Epithelial cell of esophagus (primary cell): ENCODE results near the gene PAGE1.
"Not testable (repeated sequence)": the region's sequence is repeated elsewhere in the genome, so short reads cannot be mapped to it uniquely, and the experiment has no call there.

Experiments used
- DNase-seq: peaks from one replicate; pipeline ENCODE4 v3.0.0; 2010; ENCODE audit warnings: low read depth
- H3K4me3 ChIP-seq: 2 replicates; pipeline ENCODE4 v1.5.1; 2011; ENCODE audit warnings: mild to moderate bottlenecking, low read length, control low read depth
- TF ChIP-seq, protein P1 (sequence below): IDR thresholded peaks from 2 replicates; pipeline ENCODE4 v1.5.1; 2011; ENCODE audit warnings: low read depth, mild to moderate bottlenecking, low read length, control low read depth, inconsistent platforms; ENCODE audit not compliant: insufficient read depth; ENCODE audit errors: missing control alignments

PAGE1 gene

DNA sequence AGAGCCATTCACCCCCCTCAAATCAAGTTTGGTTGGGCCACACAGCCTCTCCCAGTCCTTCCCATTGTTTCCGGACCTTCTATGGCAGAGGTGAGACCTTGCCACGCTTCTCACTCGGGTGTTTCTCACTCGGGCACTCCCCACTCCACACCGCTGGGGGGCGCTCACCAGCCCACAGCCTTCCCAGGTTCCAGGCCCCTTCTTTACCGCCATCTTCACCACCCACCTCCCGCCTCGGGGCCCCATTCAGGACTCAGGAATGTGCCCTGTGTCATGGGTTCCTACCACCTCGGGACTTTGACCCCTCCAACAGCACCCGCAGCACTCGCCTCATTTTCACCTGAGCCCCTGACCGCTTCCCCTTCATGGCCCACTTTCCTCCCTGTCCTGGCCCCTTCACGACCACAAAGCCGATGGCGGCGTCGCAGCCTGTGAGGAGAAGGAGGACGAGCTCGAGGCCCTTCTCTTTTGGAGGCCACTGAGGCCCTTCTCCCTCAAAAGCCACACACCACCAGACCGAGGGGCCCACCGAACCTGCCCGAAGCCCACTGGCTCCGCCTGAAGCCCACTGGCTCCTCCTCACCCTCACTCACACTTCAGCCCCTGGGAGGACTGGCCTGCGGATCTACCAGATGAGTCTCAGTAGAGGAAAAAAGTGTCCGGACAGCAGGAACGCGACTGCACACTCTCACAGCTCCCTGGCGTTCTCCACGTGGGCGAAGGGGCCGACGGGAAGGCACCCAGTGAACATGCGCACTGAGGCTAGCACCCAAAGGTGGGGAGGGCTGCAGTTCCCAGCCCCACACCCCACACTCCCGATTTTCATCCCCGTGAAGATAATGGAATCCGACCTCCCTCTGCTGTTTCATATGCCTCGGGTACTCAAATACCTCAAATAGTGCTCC, at the start of gene PAGE1:
TSS of gene PAGE1 (minus strand) at position 709 of the 905 bp plus-strand sequence. CDS start 1,214 bp downstream, outside the sequence.
- TF ChIP-seq, protein P1, sequence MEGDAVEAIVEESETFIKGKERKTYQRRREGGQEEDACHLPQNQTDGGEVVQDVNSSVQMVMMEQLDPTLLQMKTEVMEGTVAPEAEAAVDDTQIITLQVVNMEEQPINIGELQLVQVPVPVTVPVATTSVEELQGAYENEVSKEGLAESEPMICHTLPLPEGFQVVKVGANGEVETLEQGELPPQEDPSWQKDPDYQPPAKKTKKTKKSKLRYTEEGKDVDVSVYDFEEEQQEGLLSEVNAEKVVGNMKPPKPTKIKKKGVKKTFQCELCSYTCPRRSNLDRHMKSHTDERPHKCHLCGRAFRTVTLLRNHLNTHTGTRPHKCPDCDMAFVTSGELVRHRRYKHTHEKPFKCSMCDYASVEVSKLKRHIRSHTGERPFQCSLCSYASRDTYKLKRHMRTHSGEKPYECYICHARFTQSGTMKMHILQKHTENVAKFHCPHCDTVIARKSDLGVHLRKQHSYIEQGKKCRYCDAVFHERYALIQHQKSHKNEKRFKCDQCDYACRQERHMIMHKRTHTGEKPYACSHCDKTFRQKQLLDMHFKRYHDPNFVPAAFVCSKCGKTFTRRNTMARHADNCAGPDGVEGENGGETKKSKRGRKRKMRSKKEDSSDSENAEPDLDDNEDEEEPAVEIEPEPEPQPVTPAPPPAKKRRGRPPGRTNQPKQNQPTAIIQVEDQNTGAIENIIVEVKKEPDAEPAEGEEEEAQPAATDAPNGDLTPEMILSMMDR = no peak
- DNase-seq = no peak
- H3K4me3 ChIP-seq = no peak within 1 kb of the TSS

- not testable (repeated sequence) for DNase-seq, H3K4me3 ChIP-seq
Observed at GRCh38 chrX:49741501-49741900, 45.7 kb upstream of the PAGE1 start.

- TF ChIP-seq, protein P1 = no peak
- no peak overlapping the region for H3K4me3 ChIP-seq
- no peak for DNase-seq
Observed at GRCh38 chrX:49727847-49728246, 32.1 kb upstream of the PAGE1 start.

GRCh38 chrX:49726966-49727365, 31.2 kb upstream of the PAGE1 start:
- no peak for DNase-seq
- TF ChIP-seq, protein P1 = no peak
- no peak overlapping the region for H3K4me3 ChIP-seq

GRCh38 chrX:49725923-49726904, 30.4 kb upstream of the PAGE1 start:
- no peak overlapping the region for H3K4me3 ChIP-seq
- DNase-seq = no peak
- TF ChIP-seq, protein P1 = no peak

- DNase-seq = no peak
- no peak overlapping the region for H3K4me3 ChIP-seq
- TF ChIP-seq, protein P1 = no peak
Observed at GRCh38 chrX:49725401-49725800, 29.6 kb upstream of the PAGE1 start.

- H3K4me3 ChIP-seq, DNase-seq: not testable (repeated sequence)
Observed at GRCh38 chrX:49720106-49720505, 24.3 kb upstream of the PAGE1 start.
